Adrenal gland (tissue), 5 donors: ENCODE results near the gene NUDT3.
"Not testable (repeated sequence)": the region's sequence is repeated elsewhere in the genome, so short reads cannot be mapped to it uniquely, and the experiment has no call there.

ENCODE experiments used
- CTCF ChIP-seq, 6 experiments: fragments of 450-650 bp in 4 of 6; fragments of 200-600 bp in 2 of 6; sonication (generic) in 1 of 6; IDR thresholded peaks; 1 replicate in 5 of 6; 2 replicates in 1 of 6; pipeline versions ENCODE4 v1.5.1 to v1.8.0; 2016 to 2021; ENCODE audit warnings: antibody characterized with exemption in 6 of 6, mild to moderate bottlenecking in 2 of 6, moderate library complexity in 1 of 6
- POLR2A ChIP-seq, 2 donors: fragments of 450-650 bp; IDR thresholded peaks; one replicate each; pipeline ENCODE4 v1.6.1; 2017; ENCODE audit warnings: antibody characterized with exemption in 2 of 2, mild to moderate bottlenecking in 2 of 2, moderate library complexity in 1 of 2
- donor health status: DM: no; HTN: no; CAD: no.

DNA sequence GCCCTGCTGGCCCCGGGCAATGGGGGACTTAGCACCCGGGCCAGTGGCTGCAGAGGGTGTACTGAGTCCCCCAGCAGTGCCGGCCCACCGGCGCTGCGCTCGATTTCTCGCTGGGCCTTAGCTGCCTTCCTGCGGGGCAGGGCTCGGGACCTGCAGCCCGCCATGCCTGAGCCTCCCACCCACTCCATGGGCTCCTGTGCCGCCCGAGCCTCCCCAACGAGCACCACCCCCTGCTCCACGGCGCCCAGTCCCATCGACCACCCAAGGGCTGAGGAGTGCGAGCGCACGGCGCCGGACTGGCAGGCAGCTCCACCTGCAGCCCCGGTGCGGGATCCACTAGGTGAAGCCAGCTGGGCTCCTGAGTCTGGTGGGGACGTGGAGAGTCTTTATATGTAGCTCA, 123.3 kb downstream of the NUDT3 start:
- TF ChIP-seq CTCF, POLR2A (IDR thresholded peaks at IDR 0.05): not testable (repeated sequence)
